Upper lobe of left lung (tissue), 6 donors: ENCODE data around the gene OGFOD1. TPM values are rescaled to one million over a fixed set of nuclear protein-coding genes. Genes with fewer than 3 reads are reported as not detected.

Source experiments
- ATAC-seq, 2 donors: fragments of 200-7000 bp; cut with Tn5 transposase; one replicate each; pipeline ENCODE4 v1.9.1; 2022; ENCODE audit warnings: mild to moderate bottlenecking in 2 of 2, moderate library complexity in 2 of 2; ENCODE audit not compliant: low FRiP score in 2 of 2
- DNase-seq, 2 donors: peaks; one replicate each; pipeline ENCODE4 v3.0.0-alpha.2; 2019 to 2020
- H3K27ac ChIP-seq, 4 donors: fragments of 200-600 bp; sonication (generic); one replicate each; pipeline ENCODE4 v1.5.1; 2016 to 2019
- H3K27me3 ChIP-seq, 4 donors: fragments of 200-600 bp; sonication (generic); one replicate each; pipeline ENCODE4 v1.5.1; 2017 to 2019
- H3K36me3 ChIP-seq, 4 donors: fragments of 200-600 bp; sonication (generic); one replicate each; pipeline ENCODE4 v1.5.1; 2016 to 2019
- H3K4me1 ChIP-seq, 4 donors: fragments of 200-600 bp; sonication (generic); one replicate each; pipeline ENCODE4 v1.5.1; 2018 to 2019
- H3K4me3 ChIP-seq, 4 donors: fragments of 200-600 bp; sonication (generic); one replicate each; pipeline ENCODE4 v1.5.1; 2017 to 2019; ENCODE audit warnings: mild to moderate bottlenecking in 2 of 4, moderate library complexity in 1 of 4
- H3K9me3 ChIP-seq, 4 donors: fragments of 200-600 bp; sonication (generic); one replicate each; pipeline ENCODE4 v1.5.1; 2018 to 2019
- CTCF ChIP-seq, 6 experiments: fragments of 450-650 bp in 4 of 6; fragments of 200-600 bp in 2 of 6; sonication (generic) in 2 of 6; IDR thresholded peaks; one replicate each; pipeline ENCODE4 v1.5.1; 2016 to 2019; ENCODE audit warnings: antibody characterized with exemption in 6 of 6
- EP300 ChIP-seq, 4 donors: sonication (generic); formaldehyde crosslinking; IDR thresholded peaks; one replicate each; pipeline ENCODE4 v1.5.1; 2017; ENCODE audit warnings: antibody characterized with exemption in 4 of 4, control low read depth in 2 of 4
- POLR2A ChIP-seq, 4 donors: fragments of 450-650 bp; IDR thresholded peaks; one replicate each; pipeline ENCODE4 v1.5.1; 2016 to 2017; ENCODE audit warnings: antibody characterized with exemption in 4 of 4, mild to moderate bottlenecking in 2 of 4
- POLR2AphosphoS5 ChIP-seq, 2 donors: sonication (generic); formaldehyde crosslinking; IDR thresholded peaks; one replicate each; pipeline ENCODE4 v1.5.1; 2017; ENCODE audit warnings: antibody characterized with exemption in 2 of 2
- WGBS, 2 donors: methylation state at CpG; one replicate each; pipeline ENCODE4 v1.1.5; 2017 to 2018; 5-methylcytosine and 5-hydroxymethylcytosine counted together
- total RNA-seq, 6 donors: library from RNA; depleted of rRNA in 4 of 6; stranded (reverse); fragments of >200 nt in 4 of 6; gene quantifications; one replicate each; pipeline versions ENCODE4 v1.1.0 to v1.2.1, GENCODE V29; 2016 to 2021
- donor health status: DM: no; HTN: no; CAD: no; lungs with moderate emphysema.
- donor health status: DM: no; HTN: yes; CAD: no; lungs with severe emphysema.

Gene OGFOD1
- total RNA-seq, 6 donors from 2014 or later = 19.8 to 72.3 (median 29.7) TPM

GRCh38 chr16:56417138-56417537 is 34.2 kb upstream of the OGFOD1 start:
- Histone ChIP-seq H3K4me3 (no peak overlapping the region), H3K9me3 (no peaks in the 10 kb centered on the region), H3K27me3 (no peaks in the 10 kb centered on the region), H3K36me3 (peaks cover 0 to 4% (median 2%) of the 10 kb centered on the region in 4 donors), H3K27ac (no peak overlapping the region), H3K4me1 (peaks cover 1 to 7% (median 5%) of the 10 kb centered on the region in 4 donors)
- TF ChIP-seq EP300 (IDR thresholded peaks at IDR 0.05) = no peak
- no peak for TF ChIP-seq CTCF (IDR thresholded peaks at IDR 0.05)
- no peak for TF ChIP-seq POLR2AphosphoS5 (IDR thresholded peaks at IDR 0.05)
- TF ChIP-seq POLR2A (IDR thresholded peaks at IDR 0.05) = no peak
- DNase-seq = no peak
- 88 to 95% methylated on average over 4 of the region's 4 CpGs for WGBS, 2 donors
- no peak for ATAC-seq

- Histone ChIP-seq H3K9me3 (no peaks in the 10 kb centered on the region), H3K27me3 (no peaks in the 10 kb centered on the region), H3K27ac (no peak overlapping the region), H3K4me3 (no peak overlapping the region), H3K36me3 (no peaks in the 10 kb centered on the region), H3K4me1 (peaks cover 18 to 21% (median 20%) of the 10 kb centered on the region in 4 donors)
- no peak for DNase-seq
- no peak for ATAC-seq
- 90 to 95% methylated on average over 8 of the region's 8 CpGs for WGBS, 2 donors
- TF ChIP-seq CTCF (IDR thresholded peaks at IDR 0.05) = no peak
- TF ChIP-seq POLR2AphosphoS5 (IDR thresholded peaks at IDR 0.05) = no peak
- TF ChIP-seq EP300 (IDR thresholded peaks at IDR 0.05) = no peak
- no peak for TF ChIP-seq POLR2A (IDR thresholded peaks at IDR 0.05)
Measured at GRCh38 chr16:56419740-56420548, 31.4 kb upstream of the OGFOD1 start.

- ATAC-seq = no peak
- Histone ChIP-seq H3K36me3 (no peaks in the 10 kb centered on the region), H3K27ac (no peak overlapping the region), H3K9me3 (no peaks in the 10 kb centered on the region), H3K27me3 (no peaks in the 10 kb centered on the region), H3K4me3 (no peak overlapping the region), H3K4me1 (peaks cover 18 to 21% (median 20%) of the 10 kb centered on the region in 4 donors)
- TF ChIP-seq POLR2A (IDR thresholded peaks at IDR 0.05) (no peak), EP300 (IDR thresholded peaks at IDR 0.05) (no peak), CTCF (IDR thresholded peaks at IDR 0.05) (no peak), POLR2AphosphoS5 (IDR thresholded peaks at IDR 0.05) (no peak)
- DNase-seq = no peak
Measured at GRCh38 chr16:56420613-56421012, 30.7 kb upstream of the OGFOD1 start.

- peaks cover 18 to 26% (median 19%) of the 10 kb centered on the region in 4 donors for H3K4me1 ChIP-seq
Measured at GRCh38 chr16:56421313-56421712, 30.0 kb upstream of the OGFOD1 start.

More at GRCh38 chr16:56421313-56421712, 30.0 kb upstream of the OGFOD1 start:
- TF ChIP-seq EP300 (IDR thresholded peaks at IDR 0.05) = no peak
- TF ChIP-seq POLR2A (IDR thresholded peaks at IDR 0.05) = no peak
- TF ChIP-seq CTCF (IDR thresholded peaks at IDR 0.05) = no peak
- TF ChIP-seq POLR2AphosphoS5 (IDR thresholded peaks at IDR 0.05) = no peak
- no peak for DNase-seq
- ATAC-seq = no peak
- no peak overlapping the region for H3K4me3 ChIP-seq
- H3K36me3 ChIP-seq = no peaks in the 10 kb centered on the region
- H3K9me3 ChIP-seq = no peaks in the 10 kb centered on the region
- H3K27ac ChIP-seq = no peak overlapping the region
- no peaks in the 10 kb centered on the region for H3K27me3 ChIP-seq
- 87 to 89% methylated on average over 2 of the region's 2 CpGs for WGBS, 2 donors
